ENCODE results near the gene CEP89.
A peak's percentile ranks its signal among the peaks of the same experiment; 100 is the strongest.
"Not testable (repeated sequence)": the region's sequence is repeated elsewhere in the genome, so short reads cannot be mapped to it uniquely, and the experiment has no call there.

Gene CEP89

DNA sequence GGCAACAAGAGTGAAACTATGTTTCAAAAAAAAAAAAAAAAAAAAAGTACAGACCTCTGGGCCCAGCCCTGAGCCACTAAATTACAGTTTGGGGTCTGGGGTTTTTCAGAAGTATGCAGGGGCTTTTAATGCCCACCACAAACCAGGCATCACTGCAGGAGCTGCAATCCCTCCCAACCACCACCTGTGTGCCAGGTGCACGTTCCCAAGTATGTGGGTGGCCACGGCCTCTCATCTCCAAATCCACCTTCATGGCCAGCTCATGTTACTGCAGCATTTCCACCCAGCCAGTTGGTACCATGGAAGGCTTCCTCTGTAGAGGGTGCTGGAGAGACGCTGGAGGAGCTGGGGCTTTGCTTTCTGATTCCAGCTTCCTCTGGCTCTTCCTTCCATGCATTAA lies 26.5 kb downstream of the CEP89 start:
- DNase-seq = no peak

DNA sequence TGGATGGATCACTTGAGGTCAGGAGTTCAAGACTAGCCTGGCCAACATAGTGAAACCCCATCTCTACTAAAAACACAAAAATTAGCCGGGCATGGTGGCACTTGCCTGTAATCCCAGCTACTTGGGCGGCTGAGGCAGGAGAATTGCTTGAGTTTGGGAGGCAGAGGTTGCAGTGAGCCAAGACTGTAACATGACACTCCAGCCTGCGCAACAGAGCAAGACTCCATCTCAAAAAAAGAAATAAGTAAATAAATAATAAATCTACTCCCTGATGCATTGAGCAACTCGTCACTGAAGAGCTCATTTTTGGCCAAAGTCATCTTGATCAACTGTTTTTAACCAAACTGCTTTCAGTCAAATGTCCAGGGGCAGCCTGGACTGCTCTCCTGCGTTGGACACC lies 30.5 kb downstream of the CEP89 start:
- not testable (repeated sequence) for DNase-seq

DNA sequence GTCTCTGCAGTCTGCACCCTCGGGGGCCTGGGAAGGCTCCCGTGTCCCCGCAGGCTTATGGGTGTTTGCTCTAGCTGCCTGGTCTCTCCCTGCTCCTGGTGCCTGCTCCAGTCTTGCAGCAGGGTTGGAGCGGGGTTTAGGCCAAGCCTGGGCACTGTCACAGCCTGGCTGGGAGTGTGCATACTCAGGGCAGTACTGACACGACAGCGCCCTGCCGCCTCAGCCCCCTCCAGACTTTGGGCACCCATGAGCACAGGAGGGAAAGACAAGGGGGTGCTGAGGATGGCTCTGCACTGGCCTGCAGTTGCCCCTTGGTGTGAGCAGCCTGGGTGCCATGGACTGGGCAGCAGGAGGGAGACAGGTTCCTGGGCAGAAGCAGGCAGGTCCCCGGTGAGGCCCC lies 35.7 kb downstream of the CEP89 start:
- DNase-seq = no peak

DNA sequence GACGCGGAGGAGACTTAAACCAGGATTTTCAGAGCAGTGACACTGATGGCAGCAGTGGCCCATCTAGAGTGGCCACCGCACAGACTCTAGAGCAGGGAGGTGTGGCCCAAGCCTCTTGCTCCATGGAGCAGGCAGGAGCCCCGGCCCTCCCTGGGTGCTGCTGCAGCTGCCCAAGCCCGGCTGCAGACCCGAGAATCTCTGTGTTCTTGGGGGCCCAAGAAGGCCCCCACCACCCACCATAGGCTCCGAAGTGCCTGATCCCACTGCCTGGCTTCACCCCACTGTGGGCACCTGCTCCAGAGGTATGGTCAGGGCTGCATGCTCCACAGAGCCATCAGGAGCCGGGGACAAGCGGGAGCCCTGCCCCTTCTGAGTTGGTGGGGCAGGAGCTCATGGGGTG lies 36.1 kb downstream of the CEP89 start:
- no peak for DNase-seq

DNA sequence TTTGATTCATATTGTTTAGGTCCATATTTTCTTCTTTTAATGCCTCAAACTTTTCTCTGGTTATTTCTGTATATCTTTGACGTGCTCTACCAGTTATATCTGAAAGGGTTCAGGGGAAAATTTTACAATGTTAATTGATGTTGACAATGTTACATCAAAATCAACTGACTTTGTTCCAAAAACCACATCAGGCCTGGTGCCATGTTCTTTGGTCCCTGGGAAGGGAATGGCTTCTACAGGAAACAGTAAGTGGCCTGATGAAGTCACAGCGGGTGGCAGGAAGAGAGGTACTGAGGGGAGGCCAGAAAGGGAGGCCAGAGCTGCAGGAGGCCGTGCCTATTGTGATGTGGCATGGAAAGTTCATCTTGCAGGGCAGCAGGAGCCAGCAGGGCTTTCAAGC lies 38.2 kb downstream of the CEP89 start:
- DNase-seq = no peak

DNA sequence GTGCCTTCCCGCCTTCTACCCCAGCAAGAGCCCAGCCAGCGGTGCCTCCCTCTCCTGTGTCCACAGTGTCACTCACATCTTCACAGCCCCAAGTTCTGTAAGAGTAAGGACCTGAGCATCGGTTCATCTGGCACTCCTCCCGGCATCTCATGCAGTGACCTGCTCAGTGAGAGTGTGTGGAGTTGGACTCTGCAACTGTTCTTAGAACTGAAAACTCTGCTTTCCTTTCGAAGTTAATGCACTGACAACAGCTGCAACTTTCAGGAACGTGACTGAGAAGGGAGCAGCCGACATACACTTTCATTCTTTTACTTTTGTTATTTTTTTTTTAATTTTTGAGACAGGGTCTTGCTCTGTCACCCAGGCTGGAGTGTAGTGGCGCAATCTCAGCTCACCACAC lies 41.2 kb downstream of the CEP89 start:
- no peak for DNase-seq

DNA sequence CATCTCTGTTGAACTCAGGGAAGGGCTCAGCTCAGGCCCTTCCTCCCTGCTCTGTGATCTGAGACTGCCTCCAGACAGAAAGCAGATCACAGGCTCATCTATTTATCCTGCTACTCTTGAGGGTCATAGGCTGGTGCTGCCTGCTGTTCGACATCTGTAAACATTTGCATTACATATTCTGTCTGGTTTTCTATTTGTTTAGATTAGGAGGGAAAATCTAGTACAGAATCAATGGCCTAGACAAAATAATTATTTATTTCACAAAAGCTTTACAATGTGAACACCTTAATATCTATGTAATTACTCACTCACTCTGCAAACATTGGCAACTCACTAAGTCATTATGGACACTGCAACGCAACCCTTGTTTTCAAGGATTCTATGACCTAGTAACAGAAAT lies 43.0 kb downstream of the CEP89 start:
- no peak for DNase-seq

DNA sequence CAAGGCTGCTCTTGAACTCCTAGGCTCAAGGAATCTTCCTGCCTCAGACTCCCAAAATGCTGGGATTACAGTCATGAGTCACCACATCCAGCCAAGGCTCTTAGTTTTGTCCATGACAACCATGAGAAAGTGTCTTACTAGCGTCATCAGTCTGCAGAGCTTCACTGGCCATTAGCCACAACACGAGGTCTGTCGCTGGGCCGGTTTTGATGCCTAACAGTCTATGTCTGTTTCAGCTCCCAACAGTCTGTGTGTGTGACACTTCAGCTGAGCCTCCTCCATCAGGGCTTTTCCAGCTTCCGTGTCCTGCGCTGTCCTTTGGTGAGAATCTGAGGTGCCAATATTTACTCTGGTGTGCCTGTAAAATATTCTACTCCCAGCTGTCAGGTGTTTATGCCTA lies 47.6 kb downstream of the CEP89 start:
- DNase-seq = no peak

DNA sequence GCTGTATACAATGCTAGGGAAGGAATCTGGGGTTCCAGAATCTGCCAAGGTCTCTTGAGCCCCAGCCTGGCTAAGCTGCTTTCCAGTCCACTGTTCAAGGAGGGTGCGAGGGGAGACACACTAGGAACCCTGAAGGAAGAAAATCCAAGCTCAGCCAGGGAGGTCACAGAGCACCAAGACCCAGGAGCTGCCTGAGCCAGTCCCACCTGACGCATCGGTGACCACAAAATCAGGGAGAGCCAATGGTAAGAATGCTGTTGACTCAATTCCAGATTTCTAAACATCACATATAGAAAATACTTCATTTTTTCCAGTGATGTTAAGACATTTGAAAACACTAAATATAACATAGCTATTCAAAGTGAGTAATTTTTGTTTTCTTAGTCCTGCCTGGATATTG lies 50.1 kb downstream of the CEP89 start:
- no peak for DNase-seq

GRCh38 chr19:32919365-32919764 lies 52.4 kb downstream of the CEP89 start:
- DNase-seq = no peak

DNA sequence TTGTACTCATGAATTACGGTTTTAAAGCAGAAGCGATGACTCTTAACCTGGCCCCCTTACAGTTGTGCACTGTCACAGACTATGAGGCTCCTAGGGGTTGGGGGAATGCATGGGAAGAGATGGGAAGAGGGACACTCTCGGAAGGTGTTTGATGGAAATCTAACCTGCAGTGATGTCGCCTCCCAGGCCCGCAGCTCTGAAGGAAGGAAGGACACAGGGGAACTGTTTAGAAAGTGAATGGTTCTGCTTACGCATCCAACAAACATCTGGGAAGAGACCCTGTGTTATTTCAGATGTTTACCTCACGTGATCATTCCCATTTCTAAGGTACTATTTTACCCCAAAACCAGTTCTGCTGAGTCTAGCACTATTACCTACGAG lies 54.2 kb downstream of the CEP89 start:
- DNase-seq = no peak

DNA sequence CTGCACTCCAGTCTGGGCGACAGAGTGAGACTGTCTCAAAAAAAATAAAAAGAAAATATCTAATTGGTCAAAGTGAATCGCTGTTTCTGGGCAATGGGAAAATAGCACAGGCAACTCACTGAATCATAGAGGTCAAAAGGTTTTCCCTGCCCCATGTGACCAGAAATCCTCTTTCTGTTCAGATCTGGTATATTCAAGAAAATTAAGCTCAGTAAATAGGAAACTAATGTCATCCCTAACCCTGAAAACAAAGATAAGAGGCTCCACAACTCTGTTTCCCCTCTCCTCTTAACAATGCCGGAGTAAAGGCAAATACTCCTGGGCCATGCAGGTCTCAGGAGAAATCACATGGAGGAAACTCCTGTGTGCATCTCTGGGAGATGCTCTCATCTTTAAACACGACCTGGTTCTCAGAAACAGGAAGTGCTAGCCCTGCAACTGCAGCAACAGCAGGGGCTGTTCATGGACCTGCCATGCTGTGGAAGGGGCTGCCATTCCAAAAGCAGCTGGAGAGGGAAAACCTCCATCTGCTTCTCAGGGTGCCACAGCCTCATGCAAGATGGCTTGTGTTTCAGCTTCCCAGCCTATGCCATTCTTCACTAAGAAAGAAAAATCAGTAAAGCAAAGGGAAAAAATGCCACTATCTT lies 54.7 kb downstream of the CEP89 start:
- peak; percentile 17 for DNase-seq

DNA sequence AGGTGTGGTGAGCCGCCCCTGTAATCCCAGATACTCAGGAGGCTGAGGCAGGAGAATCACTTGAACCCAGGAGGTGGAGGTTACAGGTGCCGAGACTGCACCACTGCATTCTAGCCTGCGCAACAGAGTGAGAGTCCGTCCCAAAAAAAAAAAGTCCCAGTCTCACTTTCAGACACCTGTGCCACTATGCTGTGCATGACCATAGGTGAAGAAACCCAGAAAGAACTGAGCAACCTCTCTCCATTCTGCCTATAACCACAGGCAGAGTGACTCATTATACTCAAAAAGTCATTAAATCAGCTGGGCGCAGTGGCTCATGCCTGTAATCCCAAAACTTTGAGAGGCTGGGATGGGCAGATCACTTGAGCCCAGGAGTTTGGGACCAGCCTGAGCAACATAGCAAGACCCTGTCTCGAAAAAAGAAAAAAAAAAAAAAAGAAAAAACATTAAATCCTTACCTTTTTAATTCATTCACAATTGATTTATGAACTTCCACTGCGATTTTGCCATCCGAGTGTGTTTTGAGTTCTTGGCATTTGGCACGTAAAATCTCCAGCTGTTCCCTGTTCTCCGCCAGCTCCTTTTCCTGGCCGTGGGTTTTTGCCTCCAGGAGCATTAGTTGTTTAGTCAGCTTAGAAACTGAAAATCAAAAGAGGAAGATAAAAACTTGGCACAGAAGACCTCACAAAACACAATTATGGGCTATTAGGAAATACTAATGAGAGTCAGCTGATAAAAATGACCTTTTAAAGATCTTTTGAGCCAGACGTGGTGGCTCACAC lies 56.7 kb downstream of the CEP89 start:
- DNase-seq = no peak

DNA sequence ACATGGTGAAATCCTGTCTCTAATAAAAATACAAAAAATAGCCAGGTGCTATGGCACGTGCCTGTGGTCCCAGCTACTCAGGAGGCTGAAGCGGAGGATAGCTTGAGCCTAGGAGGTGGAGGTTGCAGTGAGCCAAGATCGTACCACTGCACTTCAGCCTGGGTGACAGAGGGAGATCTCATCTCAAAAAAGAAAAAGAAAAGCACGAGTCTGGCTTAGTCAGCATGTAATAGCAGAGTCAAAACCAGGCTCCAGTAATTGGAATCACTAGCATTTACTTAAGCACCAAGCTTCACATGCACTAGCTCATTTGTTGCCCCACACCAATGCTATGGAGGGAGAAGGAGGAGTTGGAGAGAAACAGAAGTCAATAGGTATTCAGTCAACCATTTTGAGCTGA lies 60.3 kb downstream of the CEP89 start:
- DNase-seq = no peak

GRCh38 chr19:32910874-32911273 lies 60.9 kb downstream of the CEP89 start:
- DNase-seq = no peak

GRCh38 chr19:32910094-32910493 lies 61.7 kb downstream of the CEP89 start:
- no peak for DNase-seq

DNA sequence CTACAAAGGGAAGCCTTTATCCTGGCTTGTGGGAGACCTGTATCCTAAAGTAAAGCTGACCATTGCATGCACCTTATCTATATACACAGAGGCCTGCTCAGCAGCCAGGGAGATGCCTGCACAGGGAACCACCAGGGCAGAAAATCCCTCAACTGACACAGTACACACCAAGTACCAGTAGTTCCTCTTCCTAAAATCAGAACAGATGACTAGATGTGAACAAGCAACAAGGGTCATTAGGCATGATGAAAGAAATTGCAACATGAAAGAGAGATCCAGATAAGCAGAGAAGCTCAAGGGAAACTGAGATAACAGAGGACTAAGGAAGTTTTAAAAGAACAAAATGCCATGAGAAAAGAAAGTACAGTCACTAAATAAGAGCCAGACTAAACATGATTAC lies 62.5 kb downstream of the CEP89 start:
- no peak for DNase-seq

- DNase-seq = no peak
Measured at GRCh38 chr19:32908641-32909190, 63.0 kb downstream of the CEP89 start.

- no peak for DNase-seq
Measured at GRCh38 chr19:32902448-32902847, 69.3 kb downstream of the CEP89 start.

GRCh38 chr19:32901504-32902161 lies 70.1 kb downstream of the CEP89 start:
- no peak for DNase-seq

GRCh38 chr19:32896516-32897214 lies 75.1 kb downstream of the CEP89 start:
- DNase-seq = no peak

GRCh38 chr19:32895384-32895783 lies 76.4 kb downstream of the CEP89 start:
- no peak for DNase-seq

GRCh38 chr19:32891609-32892008 lies 80.1 kb downstream of the CEP89 start:
- no peak for DNase-seq

Measured in NCI-H2171 treated with DMSO at 0.1 percent for 48 hours (cell line).